Activated CD8-positive, alpha-beta memory T cell treated with anti-CD3 and anti-CD28 coated beads, Interleukin-2, amount 50 U/mL, for 1 hour (primary cell): ENCODE data around the gene ZNF385D.
"Not testable (repeated sequence)": the region's sequence is repeated elsewhere in the genome, so short reads cannot be mapped to it uniquely, and the experiment has no call there.

Experiments
- DNase-seq: peaks from one replicate; pipeline ENCODE4 v3.0.0-alpha.2; 2020; ENCODE audit errors: extremely low read depth

ZNF385D gene

DNA sequence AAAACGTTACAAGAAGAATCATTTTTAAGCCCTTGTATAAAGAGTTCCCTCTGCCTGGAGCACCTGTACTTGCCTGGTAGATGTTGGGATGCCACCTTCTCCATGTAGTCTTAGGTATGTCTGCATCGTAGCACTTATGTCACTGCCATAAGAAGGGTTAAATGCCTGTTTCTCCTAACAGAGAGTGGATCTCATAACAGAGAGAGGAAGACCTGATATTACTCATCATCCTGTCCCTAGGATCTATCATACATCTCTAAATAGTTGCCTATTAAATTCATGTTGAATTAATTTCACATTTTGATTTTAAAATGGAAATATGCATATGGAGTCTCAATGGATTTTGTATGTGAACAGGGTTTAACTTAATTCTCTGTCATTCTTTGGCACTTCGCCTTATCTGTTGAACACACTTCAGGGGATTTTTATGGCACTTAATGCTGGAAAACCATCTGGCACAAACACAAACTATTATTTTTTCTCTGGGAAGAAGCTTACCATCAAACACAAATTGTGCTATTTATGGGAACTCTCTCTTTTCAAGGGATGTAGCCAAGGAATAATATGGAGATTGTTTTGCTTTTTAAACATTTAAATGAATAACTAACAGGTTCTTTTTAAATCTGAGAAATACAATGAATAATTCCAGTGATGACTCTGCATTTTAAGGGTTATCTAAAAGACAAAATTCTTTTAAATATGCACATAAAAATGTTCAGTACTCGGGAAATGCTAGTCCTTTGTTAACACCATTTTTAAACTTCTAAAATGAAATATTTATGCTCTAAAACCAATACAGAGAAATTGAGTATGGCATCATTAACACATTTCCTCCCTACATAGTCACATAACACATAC is 230.7 kb downstream of the ZNF385D start:
- no peak for DNase-seq

DNA sequence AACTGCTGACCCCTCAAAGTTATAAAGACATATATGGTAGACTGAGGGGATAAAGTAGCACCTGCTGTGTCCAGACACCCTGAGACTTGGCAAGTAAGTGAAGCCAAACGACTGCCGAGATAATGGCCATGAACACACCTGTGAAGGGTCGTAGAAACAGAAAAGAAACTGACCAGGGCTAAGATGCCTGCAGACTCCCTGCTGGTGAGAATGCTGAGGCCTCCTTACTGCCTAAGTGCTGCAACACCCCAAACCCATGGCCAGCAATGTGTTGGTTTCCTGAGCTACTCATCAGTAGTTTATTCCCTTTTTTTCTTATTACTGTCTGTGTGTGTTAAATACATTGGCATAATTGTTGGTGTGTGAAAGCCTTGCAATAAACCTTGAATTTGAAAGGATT is 233.8 kb downstream of the ZNF385D start:
- DNase-seq = no peak

DNA sequence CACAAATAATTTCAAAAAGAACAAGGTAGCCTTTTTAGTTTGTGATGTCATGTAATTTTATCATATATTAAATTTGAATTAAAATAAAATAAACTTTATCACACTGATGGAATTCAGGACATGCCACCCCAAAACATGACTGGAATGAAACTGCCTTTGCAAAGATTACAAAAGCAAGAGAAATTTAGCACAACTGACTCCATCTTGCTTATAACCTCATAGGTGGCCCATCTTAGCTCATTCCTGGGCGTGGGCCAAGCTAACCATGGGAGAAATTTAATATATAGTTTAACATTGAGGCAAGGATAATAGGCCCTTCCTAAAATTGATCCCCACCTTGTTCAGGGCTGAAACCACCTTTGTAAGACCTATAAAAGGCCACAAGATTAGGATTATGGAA is 235.6 kb downstream of the ZNF385D start:
- no peak for DNase-seq

DNA sequence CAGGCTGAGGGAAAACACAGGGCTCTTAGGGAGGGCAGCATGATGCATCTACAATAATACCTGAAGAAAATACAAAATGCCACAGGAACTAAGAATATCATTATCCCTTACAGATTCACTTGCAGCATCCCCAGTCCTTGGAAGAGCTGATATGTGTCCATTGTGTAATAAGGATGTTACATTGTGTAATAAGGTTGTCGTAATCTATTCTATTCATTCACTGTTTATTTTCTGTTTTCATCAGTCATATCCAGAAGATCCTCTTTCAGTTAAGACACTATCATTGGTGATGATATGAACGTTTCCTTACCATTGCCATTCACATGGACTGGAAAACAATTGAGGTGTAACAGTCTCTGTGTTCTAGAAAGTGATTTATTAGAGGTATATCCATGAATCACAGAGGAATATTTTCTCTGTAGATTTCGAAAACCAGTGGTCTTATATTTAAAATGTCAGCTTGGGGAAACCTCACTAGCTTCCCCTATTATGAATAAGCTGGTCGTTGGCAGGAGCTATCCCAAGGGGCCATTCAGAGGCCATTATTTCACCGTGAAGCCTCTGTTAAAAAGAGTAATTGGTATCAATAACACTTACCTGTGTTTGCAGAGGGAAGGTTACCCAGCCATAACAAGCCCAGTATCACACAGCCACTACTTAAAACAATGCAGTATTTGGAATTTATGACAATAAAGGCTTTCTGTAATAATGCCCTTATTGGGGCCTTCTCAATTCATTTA is 241.1 kb downstream of the ZNF385D start:
- no peak for DNase-seq

DNA sequence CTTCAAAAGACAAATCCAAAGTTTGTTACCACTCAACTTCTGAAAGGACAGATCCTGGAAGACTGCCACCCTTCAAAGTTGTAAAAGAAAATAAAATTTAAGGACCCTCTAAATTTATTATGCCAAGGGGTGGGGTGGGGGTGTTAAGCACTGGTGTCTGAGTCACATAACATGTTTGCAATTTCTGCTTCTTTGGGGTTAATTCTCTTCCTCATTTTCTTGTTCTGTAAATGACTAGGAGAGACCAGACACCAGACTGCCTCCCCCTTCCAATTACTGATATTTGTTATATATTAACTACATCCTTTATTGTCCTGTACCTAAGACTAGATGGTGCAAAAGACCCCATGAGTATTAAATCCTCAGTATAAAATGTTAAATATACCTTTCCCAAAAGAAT is 242.8 kb downstream of the ZNF385D start:
- no peak for DNase-seq

DNA sequence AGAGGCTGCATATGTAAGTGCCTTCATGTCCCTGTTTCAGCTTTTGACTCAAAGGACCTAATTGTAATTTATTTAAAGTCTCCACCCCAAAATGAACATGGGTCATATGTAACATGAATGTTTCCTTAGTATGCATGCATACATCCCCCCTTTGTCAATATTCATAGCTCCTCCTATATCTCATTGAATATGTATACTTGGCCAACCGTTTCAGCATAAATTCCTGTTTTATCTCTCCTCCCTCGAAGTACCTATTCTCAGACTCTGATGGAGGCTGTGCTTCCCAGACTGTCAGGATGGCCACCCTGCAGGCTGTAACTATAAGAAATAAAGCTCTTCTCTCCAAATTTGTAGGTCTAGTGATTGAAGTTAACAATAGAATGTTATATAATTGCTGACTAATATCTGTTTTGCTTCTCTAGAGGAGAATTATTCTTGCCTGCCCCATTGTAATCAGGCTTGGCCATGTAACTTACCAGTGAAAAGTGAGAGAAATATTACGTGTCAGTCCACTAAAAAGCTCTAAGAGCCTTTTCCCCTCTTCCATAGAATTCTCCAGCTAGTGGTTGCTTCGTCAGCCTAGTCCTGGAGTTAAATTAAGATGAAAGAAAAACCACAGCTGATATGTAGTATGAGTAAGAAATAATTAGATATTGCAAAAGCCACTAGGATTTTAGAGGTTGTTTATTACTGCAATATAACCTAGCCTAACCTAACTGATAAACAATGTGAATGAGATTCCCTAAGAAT is 245.1 kb downstream of the ZNF385D start:
- DNase-seq = no peak

DNA sequence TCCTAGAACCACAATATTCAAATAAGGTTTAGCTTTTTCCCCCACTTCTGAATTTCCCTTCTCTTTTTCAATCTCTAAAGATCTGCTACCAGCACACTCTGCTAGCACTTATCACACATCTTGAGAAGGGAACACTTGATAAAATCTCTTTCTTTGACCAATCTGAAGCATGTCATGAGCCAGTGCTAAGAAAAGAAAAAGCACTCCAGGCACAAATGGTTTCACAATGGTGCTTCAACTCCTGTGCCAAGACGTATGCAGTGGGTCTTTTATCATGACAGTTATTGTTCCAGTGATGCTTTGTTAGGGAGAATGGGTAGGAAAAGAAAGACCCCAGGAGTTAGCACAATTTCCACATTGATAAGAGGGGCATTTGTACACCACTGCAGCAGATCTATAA is 248.4 kb downstream of the ZNF385D start:
- no peak for DNase-seq

DNA sequence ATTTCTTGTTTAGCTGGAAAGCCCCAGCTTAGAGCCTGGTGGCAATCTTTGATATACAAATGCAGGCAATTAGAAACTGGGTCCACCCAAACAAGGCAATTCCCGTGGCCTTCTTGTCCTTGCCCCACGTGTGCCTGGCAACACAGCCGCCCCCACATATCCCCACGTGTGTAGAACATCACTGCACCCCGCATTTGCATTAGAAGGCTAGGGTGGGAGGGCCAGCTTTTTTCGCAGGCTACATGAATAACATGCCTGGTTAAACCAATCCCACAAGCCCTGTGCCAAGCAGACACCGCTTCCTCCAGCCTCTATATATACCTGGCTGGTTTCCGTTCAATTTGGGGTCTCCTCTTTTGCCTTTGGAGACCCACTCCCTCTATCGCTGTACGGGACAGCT is 250.2 kb downstream of the ZNF385D start:
- no peak for DNase-seq

DNA sequence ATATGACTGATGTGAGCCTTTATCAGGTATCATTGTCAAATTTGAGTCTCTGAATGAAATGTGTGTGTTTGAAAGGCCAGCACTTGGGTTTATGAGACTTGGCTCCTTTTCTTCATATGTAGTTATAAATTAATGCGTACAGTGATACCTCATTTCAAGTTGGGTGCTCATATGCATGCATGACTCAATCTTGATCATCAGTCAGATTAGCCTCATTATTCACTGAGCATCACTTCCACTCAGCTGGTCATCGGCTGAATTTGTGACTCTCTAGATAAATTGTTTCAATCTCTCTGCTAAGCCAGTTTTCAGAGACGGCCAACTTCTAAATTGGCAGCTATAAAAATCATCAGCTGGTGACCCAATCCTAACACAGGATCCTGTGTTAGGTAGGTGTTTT is 260.3 kb downstream of the ZNF385D start:
- DNase-seq = not testable (repeated sequence)

DNA sequence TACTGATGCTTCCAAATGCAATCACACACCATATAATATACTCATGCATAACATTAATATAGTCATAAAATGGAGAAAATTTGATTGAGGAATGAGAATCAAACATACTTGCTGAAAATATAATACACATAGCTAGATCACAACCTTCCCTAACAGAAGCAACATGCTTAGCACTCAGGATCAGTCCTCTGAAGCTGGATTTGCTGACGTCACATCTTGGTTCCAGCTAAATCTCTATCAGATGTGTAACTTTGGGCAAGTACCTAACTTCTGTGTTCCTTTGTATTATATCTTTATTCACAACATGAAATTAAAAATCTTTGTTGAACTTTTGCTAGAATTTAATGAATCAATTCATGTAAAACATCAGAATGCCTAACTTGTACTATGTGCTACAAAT is 263.5 kb downstream of the ZNF385D start:
- DNase-seq = no peak

DNA sequence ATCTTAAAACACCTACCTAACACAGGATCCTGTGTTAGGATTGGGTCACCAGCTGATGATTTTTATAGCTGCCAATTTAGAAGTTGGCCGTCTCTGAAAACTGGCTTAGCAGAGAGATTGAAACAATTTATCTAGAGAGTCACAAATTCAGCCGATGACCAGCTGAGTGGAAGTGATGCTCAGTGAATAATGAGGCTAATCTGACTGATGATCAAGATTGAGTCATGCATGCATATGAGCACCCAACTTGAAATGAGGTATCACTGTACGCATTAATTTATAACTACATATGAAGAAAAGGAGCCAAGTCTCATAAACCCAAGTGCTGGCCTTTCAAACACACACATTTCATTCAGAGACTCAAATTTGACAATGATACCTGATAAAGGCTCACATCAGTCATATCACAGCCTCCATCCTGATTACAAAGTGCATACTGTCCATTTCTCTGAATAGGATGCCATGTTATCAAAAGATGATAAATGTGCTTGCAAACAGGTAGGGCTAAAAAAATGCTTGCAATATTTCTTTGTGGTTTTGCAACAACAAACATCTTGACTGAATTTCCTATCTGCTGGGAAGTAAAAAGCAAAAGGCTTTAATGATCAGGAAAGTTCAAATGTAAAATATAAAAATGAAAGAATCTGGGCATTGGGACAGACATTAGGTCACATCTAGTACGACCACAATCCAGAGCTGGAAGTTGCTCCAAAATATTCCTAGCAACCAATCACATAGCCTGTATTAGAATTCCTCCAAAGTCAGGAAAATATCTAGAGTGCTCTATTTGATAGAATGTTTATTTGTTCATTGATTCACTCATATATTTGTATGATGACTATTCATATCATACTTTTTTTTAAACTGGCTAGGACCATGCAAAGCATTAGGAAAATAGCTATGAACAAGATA is 264.7 kb downstream of the ZNF385D start:
- DNase-seq = not testable (repeated sequence)

DNA sequence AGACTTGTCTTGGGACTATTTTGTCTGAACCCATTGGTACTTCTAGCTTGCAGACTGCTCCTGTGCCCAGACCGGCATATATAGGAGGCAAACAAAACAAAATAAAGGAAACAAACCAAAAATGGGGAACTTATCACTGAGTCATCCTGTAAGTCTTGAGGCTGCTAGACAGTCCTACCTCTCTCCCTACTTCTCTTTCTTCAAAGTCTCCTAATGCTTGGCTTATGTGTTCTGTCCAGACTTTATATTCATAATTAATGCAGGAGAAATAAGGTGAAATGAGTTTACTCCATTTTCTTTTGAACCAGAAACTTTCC is 266.2 kb downstream of the ZNF385D start:
- no peak for DNase-seq

DNA sequence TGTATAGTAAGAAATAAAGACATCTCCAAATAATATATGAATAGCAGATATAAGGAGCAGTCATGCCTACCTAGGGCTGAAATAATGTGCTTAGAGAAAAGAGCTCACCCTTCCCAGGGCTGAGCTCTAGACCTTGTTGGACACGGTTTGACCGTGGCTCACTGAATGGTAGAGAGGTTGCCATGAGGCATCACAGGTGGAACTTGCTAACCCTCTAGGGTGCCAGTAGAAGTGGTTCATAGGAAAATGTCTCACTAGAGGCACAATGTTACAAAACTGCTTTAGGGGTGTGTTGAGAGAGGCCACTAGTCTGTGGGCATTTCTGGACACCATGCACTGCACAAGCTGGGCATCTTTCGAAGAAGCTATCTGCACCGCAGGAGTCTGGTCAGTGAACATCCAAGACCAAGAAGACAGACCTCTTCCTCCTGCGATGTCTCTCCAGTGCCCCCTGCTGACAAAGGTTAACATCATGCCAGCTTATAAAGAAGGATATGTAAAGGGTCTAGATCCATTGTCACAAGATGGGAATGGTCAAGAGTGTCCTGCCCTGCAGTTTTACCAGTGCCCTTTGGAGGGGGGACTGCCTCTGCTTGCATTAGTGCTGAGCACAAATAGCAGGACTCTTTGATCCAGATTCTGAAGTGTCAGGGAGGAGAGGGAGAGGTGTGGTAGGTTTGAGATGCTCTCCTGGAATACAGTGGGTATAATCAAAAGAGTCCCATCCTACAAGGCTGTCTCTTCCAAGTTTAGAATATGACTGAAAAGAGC is 266.8 kb downstream of the ZNF385D start:
- DNase-seq = no peak

DNA sequence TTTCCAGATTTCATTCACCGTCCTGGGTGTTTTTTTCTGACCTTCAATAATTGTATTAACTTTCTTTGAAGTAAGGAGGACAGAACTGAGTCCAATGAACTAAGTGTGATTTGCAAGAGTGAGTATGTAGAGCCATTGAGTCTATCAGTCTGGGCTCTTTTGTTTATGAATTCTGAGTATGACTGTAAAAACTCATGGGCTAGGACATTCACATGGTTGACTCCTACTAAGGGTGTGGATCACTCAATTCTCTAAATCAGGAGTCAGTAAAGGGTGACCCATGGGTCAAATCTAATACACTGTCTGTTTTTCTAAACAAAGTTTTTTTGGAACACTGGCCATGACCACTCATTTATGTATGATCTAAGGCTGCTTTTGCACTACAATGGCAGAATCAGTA is 269.0 kb downstream of the ZNF385D start:
- DNase-seq = no peak

DNA sequence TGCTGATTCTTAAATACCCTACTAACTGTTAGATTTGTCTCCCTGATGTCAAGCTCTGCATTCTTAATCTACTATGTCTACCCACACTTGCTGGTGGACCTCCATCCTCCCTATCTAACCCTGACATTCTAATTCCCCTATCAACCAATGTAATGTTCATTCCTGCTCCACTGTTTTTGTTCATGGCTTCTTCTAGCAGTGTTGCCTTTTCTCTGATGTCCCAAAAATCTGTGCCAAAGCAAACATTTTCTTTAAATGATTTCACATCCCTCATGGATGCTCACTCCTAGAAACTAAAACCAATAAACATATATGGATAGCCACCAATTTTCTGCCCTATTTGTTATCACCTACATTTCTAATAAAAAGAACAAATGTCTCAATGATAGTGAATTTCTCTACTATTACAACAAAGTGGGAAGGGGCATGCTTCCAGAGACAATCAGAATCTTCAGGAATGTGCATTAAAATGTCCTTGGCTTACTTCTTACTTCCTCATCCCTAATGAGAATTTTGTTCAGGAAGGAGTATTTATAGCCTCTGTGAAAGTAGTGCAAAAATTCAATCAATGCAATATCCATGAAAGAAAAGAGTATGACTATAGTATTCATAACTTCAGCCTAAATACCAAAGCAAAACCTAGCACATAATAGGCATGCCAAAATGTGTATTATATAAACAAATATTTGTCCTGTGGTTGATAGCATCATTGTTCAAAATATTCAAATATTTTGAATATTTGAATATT is 273.3 kb downstream of the ZNF385D start:
- no peak for DNase-seq

DNA sequence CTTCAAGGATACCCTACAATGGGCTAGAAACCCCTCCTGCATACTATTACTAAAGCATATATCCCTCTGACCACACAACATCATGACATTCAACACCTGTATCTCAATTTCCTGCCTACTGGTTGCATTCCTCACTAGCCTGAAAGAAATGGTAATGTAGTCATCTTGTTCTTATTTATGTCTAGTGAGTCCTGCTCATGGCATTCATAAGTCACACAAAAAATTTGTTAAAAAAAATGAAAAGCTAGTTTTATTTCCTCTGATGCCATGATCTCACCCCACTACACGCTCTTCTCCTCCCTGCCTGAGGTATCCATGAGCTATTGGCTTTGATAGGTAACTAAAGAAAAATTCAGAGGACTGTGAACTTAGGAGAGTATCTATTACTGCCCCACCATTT is 284.5 kb downstream of the ZNF385D start:
- DNase-seq = no peak

DNA sequence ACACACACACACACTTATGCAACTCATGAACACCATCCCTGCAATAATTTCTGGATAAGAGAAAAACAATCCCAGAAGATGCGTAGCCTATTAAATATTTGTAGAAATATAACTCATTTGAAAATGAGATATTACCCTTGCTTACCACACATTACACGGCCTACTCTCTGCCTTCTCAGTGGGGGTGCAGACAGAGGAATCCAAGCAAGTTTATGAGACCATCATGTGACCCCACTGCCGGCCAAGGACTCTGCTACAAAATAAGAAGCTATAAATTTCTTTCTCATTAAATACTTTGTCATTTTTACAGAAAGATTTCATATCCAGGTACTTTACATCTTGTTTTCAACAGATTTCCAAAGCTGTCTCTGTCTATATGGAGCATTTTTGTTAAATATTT is 286.3 kb downstream of the ZNF385D start:
- DNase-seq = no peak

DNA sequence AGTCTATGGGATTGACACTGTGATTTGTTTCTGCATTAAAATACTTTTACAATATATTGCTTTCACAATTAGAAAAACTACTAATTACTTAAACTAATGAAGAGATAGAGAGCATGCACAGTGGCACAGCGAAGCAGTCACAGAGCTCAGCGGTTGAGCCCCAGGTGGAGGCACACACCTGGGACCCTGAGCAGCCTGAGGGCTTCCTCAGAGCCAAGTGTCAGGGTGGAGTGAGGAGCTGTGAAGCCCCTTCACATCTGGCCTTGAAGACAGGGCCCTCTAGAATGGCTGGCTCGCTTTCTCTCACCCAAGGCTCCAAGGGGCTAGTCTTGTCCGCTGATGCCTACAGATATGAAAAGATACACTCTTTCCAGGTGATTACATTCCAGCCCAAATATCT is 287.7 kb downstream of the ZNF385D start:
- no peak for DNase-seq

DNA sequence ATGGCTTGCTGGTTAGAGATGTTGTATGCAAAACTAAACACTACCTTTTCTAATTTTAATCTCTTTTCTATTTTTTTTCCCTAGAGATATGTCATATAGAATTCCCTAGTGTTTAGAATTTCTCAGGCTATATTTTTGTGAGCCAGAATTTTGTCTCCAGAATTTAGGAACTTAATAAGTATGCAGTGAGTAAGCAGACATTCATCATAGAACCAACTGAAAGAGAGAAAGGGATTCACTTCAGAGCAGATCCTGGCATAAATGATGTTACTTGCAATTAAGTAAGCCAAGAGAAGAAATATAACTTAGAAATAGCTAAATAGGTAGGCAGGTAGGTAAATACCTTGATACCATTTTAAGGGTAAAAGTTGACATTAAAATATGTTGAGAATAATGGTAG is 288.9 kb downstream of the ZNF385D start:
- DNase-seq = no peak

DNA sequence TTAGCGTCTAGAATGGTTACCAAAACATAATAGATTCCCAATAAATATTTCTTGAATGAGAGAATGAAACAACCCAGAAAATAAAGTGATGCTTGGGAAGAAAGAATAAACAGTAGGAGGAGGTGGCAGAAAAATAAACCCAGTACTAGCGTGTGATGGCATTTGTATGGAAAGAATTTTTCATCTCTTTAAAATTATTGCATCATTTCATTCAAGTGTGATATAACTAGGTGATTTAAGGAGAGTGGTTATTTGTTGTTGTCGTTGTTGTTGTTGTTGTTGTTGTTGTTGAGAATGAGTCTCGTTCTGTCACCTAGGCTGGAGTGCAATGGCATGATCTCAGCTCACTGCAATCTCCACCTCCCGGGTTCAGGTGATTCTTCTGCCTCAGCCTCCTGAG is 293.9 kb downstream of the ZNF385D start:
- no peak for DNase-seq
